PC-9 (cell line): ENCODE results near the gene EYS. TPM values are rescaled to one million over a fixed set of nuclear protein-coding genes. Genes with fewer than 3 reads are reported as not detected.

ENCODE experiments used
- BruUV-seq: library from RNA; stranded (reverse); fragments of 400-500 nt; replicated peaks from 2 replicates; lab custom pipeline; 2021; lab: Mats Ljungman, UMichigan
- CTCF ChIA-PET: fragments of 300-600 bp; sonication (Branson Sonifier 250); formaldehyde crosslinking; loops from one replicate; lab custom pipeline; 2022; ENCODE audit warnings: antibody characterized with exemption; lab: Charles Lee
- POLR2A ChIA-PET: fragments of 300-600 bp; sonication (Branson Sonifier 250); formaldehyde crosslinking; loops from one replicate; lab custom pipeline; 2022; ENCODE audit warnings: antibody characterized with exemption; ENCODE audit not compliant: unreplicated experiment; lab: Charles Lee
- DNase-seq, 2 experiments: peaks; one replicate each; pipeline versions ENCODE4 v3.0.0 to v3.0.0-alpha.2; 2015 to 2022; ENCODE audit warnings: mixed read lengths in 1 of 2
- H2AFZ ChIP-seq: fragments of 200-600 bp; sonication (generic); 2 replicates; pipeline ENCODE4 v1.8.1; 2017; ENCODE audit warnings: antibody characterized with exemption
- H3F3A ChIP-seq: fragments of 200-600 bp; sonication (generic); 2 replicates; pipeline ENCODE4 v1.8.1; 2017; ENCODE audit warnings: antibody characterized with exemption, mild to moderate bottlenecking, low read depth; ENCODE audit not compliant: insufficient read depth
- H3K27ac ChIP-seq: fragments of 200-600 bp; sonication (generic); 2 replicates; pipeline ENCODE4 v1.6.1; 2016; ENCODE audit warnings: mixed run types
- H3K27me3 ChIP-seq: fragments of 200-600 bp; sonication (generic); 2 replicates; pipeline ENCODE4 v1.6.1; 2016; ENCODE audit warnings: low read depth, mixed run types; ENCODE audit not compliant: insufficient read depth
- H3K36me3 ChIP-seq: fragments of 200-600 bp; sonication (generic); 2 replicates; pipeline ENCODE4 v1.6.1; 2016; ENCODE audit warnings: low read depth, mixed run types
- H3K4me1 ChIP-seq: fragments of 200-600 bp; sonication (generic); replicated peaks from 2 replicates; pipeline ENCODE4 v1.6.1; 2016; ENCODE audit warnings: mixed run types; ENCODE audit not compliant: insufficient read depth
- H3K4me2 ChIP-seq: fragments of 200-600 bp; sonication (generic); 2 replicates; pipeline ENCODE4 v1.6.1; 2017; ENCODE audit warnings: mixed run types
- H3K4me3 ChIP-seq: fragments of 200-600 bp; sonication (generic); 2 replicates; pipeline ENCODE4 v1.6.1; 2016; ENCODE audit warnings: mixed run types
- H3K79me2 ChIP-seq: fragments of 200-600 bp; sonication (generic); 2 replicates; pipeline ENCODE4 v1.6.1; 2017; ENCODE audit warnings: low read depth, mixed run types
- H3K9me2 ChIP-seq: fragments of 200-600 bp; sonication (generic); 2 replicates; pipeline ENCODE4 v1.8.1; 2017; ENCODE audit warnings: mild to moderate bottlenecking; ENCODE audit not compliant: insufficient read depth
- H3K9me3 ChIP-seq: fragments of 200-600 bp; sonication (generic); 2 replicates; pipeline ENCODE4 v1.8.1; 2016; ENCODE audit warnings: low read depth; ENCODE audit not compliant: insufficient read depth
- H4K20me1 ChIP-seq: fragments of 200-600 bp; sonication (generic); 2 replicates; pipeline ENCODE4 v1.8.1; 2017; ENCODE audit not compliant: insufficient read depth
- CTCF ChIP-seq: fragments of 200-600 bp; sonication (generic); conservative IDR thresholded peaks from 2 replicates; pipeline ENCODE4 v1.6.1; 2017; ENCODE audit warnings: mixed run types, antibody characterized with exemption, mild to moderate bottlenecking, moderate library complexity
- EZH2 ChIP-seq: fragments of 200-600 bp; sonication (generic); IDR thresholded peaks from 2 replicates; pipeline ENCODE4 v1.8.0; 2017; ENCODE audit warnings: antibody characterized with exemption, low read depth
- intact Hi-C: fragments of 100-400 bp; cut with micrococcal nuclease; formaldehyde crosslinking; loops from one replicate; pipeline ENCODE4 v1.10.0; 2022; ENCODE audit not compliant: unreplicated experiment
- total RNA-seq: library from RNA; stranded (reverse); gene quantifications from 2 replicates; pipeline ENCODE4 v1.2.3, GENCODE V29; 2021

EYS gene
- total RNA-seq, 1 experiment from 2014 or later = not detected

- ChIA-PET POLR2A (no interaction called here), CTCF (no interaction called here)
- intact Hi-C loops = no loop called here
- Histone ChIP-seq H3F3A (no peaks in the 10 kb centered on the region), H3K36me3 (no peaks in the 10 kb centered on the region), H3K79me2 (no peaks in the 10 kb centered on the region), H3K27me3 (no peaks in the 10 kb centered on the region), H3K9me2 (no peaks in the 10 kb centered on the region), H2AFZ (no peak overlapping the region), H3K27ac (no peak overlapping the region), H3K4me2 (no peak overlapping the region), H3K9me3 (no peaks in the 10 kb centered on the region), H3K4me1 (no peaks in the 10 kb centered on the region), H4K20me1 (no peaks in the 10 kb centered on the region), H3K4me3 (no peak overlapping the region)
- DNase-seq = no peak
- TF ChIP-seq EZH2 = no peak
- TF ChIP-seq CTCF = no peak
- BruUV-seq = no TSS peak
These were observed 56.9 kb downstream of the EYS start for GRCh38 chr6:65650086-65650485.

- Histone ChIP-seq H3K4me1 (no peaks in the 10 kb centered on the region), H3K4me2 (no peak overlapping the region), H3K4me3 (no peak overlapping the region), H4K20me1 (no peaks in the 10 kb centered on the region), H3K79me2 (no peaks in the 10 kb centered on the region), H3K27me3 (no peaks in the 10 kb centered on the region), H3K27ac (no peak overlapping the region), H2AFZ (no peak overlapping the region), H3K36me3 (no peaks in the 10 kb centered on the region), H3F3A (no peaks in the 10 kb centered on the region), H3K9me2 (no peaks in the 10 kb centered on the region), H3K9me3 (no peaks in the 10 kb centered on the region)
- ChIA-PET CTCF (no interaction called here), POLR2A (no interaction called here)
- no peak for DNase-seq
- intact Hi-C loops = no loop called here
- no TSS peak for BruUV-seq
- TF ChIP-seq CTCF (no peak), EZH2 (no peak)
These were observed 57.6 kb downstream of the EYS start for GRCh38 chr6:65649392-65649791.

GRCh38 chr6:65646544-65646943 lies 60.5 kb downstream of the EYS start:
- no peaks in the 10 kb centered on the region for H3K27me3 ChIP-seq
- H3K9me2 ChIP-seq = no peaks in the 10 kb centered on the region
- no peak overlapping the region for H3K4me2 ChIP-seq
- no peak for TF ChIP-seq CTCF
- no peak for TF ChIP-seq EZH2
- no peak overlapping the region for H3K4me3 ChIP-seq
- intact Hi-C loops = no loop called here
- no peaks in the 10 kb centered on the region for H3K9me3 ChIP-seq
- no peaks in the 10 kb centered on the region for H4K20me1 ChIP-seq
- H3K36me3 ChIP-seq = no peaks in the 10 kb centered on the region
- H3K79me2 ChIP-seq = no peaks in the 10 kb centered on the region
- no TSS peak for BruUV-seq
- DNase-seq = no peak
- H3K27ac ChIP-seq = no peak overlapping the region
- H3F3A ChIP-seq = no peaks in the 10 kb centered on the region
- no peak overlapping the region for H2AFZ ChIP-seq
- ChIA-PET POLR2A (no interaction called here), CTCF (no interaction called here)
- no peaks in the 10 kb centered on the region for H3K4me1 ChIP-seq
